ENCODE data around the gene REV3L.
"Not testable (repeated sequence)": the region's sequence is repeated elsewhere in the genome, so short reads cannot be mapped to it uniquely, and the experiment has no call there.

REV3L gene

DNA sequence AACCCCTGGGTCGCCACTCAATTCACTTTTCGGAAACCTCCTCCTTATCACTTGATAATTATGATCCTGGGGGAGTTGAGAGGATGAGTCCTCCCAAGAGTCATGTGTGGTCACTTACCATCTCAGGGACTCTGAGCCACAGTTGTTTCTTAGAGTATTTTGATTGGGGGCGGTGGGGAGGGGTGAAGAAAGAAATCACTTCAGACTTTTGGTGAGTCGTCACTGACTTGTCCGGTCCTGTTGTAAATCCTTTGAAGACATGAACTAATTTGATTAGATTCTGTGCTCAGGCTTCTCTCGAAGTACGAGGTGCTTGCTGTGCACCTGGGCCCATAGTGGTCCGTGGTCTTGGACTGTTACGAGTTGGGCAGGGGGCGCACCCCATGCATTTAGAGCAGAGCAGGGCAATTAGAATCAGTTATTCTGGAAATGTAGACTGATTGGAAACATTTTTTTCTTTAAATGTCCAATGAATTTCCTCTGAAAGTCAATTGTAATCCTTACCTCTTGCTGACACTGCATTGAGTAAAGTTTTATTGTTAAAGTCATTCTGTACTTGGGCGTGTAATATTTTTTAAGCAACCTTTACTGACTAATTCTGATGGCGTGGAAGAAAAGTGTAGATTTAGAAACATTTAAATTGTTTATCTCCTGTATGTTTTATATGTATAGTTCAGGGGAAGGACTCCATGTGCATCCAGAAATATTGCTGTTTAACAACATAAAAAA is 222.3 kb downstream of the REV3L start:
- DNase-seq (ENCODE audit: extremely low read depth, low read depth) = no peak
- peak overlapping the region; percentile 67 for H3K4me3 ChIP-seq (replicated peaks; ENCODE audit: low read depth, low read length)
- TF ChIP-seq, protein P1, sequence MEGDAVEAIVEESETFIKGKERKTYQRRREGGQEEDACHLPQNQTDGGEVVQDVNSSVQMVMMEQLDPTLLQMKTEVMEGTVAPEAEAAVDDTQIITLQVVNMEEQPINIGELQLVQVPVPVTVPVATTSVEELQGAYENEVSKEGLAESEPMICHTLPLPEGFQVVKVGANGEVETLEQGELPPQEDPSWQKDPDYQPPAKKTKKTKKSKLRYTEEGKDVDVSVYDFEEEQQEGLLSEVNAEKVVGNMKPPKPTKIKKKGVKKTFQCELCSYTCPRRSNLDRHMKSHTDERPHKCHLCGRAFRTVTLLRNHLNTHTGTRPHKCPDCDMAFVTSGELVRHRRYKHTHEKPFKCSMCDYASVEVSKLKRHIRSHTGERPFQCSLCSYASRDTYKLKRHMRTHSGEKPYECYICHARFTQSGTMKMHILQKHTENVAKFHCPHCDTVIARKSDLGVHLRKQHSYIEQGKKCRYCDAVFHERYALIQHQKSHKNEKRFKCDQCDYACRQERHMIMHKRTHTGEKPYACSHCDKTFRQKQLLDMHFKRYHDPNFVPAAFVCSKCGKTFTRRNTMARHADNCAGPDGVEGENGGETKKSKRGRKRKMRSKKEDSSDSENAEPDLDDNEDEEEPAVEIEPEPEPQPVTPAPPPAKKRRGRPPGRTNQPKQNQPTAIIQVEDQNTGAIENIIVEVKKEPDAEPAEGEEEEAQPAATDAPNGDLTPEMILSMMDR (IDR thresholded peaks at IDR 0.05; ENCODE audit: low read depth, low read length, missing control alignments) = no peak

DNA sequence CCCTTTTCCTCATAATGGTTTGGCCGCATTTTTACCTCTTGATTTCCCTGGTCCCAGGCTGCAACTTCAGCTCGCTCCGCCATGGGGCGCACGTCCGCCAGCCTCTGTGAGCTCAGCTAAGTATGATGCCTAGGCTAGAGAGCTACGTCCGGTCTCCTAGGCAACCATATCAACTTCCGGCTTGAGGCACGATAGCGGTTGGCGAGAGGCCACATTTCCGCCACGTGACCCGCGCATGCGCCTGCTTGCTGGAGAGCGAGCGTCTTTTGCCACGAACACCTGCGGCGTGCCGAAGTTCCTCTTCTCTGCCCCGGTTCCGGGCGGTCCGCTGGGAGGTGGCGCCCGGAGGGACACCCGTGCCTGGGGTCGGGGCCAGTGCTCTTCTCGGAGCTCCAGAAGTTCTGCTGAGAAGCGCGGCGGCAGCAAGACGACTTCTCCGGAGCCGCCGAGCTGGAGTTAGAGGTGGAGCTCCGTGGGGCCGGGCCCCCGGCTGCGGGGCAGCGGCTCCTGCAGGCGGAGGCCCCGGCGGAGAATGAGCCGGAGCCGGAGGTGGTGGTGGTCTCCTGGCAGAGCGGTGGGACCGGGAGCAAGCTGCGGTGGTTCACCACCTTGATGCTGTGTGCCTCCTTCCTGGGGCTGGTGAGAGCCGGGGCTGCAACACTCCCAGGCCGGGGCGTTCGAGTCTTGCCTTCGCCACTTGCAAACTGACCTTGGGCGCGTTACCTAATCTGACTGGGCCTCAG is 223.8 kb downstream of the REV3L start:
- TF ChIP-seq, protein P1 (IDR thresholded peaks at IDR 0.05; ENCODE audit: low read depth, low read length, missing control alignments) = peak; percentile 90
- DNase-seq (ENCODE audit: extremely low read depth, low read depth) = peak; percentile 98
- H3K4me3 ChIP-seq (replicated peaks; ENCODE audit: low read depth, low read length) = peak overlapping the region; percentile 67

DNA sequence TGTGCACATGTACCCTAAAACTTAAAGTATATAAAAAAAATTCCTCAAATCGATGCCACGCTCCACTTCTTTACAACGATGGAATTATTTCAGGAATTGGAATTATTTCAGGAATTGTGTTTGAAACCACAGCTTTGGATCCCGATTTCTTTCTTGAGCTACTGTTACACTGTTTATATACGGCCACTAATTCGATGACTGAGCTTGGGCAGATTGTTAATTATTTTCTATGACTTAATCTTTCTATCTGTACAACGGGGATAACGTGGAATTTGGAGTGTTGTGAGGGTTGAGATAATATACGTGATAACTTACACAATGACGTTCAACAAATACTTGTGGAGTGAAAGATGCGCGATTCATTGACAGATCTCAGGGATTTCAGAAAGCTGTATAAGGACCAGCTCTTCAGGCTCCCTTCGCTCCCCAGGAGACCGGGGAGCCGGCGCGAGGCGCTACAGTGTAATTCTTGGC is 224.4 kb downstream of the REV3L start:
- H3K4me3 ChIP-seq (replicated peaks; ENCODE audit: low read depth, low read length) = peak overlapping the region; percentile 67
- DNase-seq (ENCODE audit: extremely low read depth, low read depth) = no peak

DNA sequence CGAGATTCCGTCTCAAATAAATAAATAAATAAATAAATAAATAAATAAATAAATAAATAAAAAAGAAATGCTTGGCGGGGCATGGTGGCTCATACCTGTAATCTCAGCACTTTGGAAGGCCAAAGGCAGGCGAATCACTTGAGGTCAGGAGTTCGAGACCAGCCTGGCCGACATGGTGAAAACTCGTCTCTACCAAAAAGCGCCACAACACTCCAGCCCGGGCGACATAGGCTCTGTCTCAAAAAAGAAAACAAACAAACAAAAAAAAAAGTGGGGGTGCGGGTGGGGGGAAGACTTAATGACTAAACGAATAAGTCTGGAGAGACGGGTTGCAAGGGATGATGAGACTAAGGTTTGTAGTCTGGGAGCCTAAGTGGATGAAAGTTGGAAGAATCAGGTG is 225.0 kb downstream of the REV3L start:
- no peak for DNase-seq (ENCODE audit: extremely low read depth, low read depth)
- TF ChIP-seq, protein P1 (IDR thresholded peaks at IDR 0.05; ENCODE audit: low read depth, low read length, missing control alignments) = no peak
- no peak overlapping the region for H3K4me3 ChIP-seq (replicated peaks; ENCODE audit: low read depth, low read length)

More for the DNA sequence above, 224.4 kb downstream of the REV3L start:
- TF ChIP-seq, protein P1 (IDR thresholded peaks at IDR 0.05; ENCODE audit: low read depth, low read length, missing control alignments) = no peak

DNA sequence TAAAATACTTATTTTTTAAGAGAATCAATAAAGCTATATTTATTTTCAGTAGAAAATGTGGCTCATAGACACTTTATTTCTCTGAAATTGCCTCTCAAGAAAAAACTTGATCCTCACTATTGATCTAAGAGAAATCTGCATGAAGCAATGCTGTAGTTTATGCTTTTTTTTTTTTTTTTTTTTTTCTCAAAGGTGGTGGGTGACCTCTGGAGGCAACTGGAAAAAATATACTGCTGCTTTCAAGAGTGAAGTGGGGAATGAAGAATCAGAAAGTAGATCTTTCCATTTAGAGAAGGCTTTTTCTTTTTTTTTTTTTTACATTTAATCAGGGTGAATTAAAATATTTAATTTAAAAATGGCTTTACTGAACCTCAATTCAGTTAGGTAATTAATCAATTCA is 226.4 kb downstream of the REV3L start:
- H3K4me3 ChIP-seq (replicated peaks; ENCODE audit: low read depth, low read length) = no peak overlapping the region
- TF ChIP-seq, protein P1 (IDR thresholded peaks at IDR 0.05; ENCODE audit: low read depth, low read length, missing control alignments) = no peak
- no peak for DNase-seq (ENCODE audit: extremely low read depth, low read depth)

DNA sequence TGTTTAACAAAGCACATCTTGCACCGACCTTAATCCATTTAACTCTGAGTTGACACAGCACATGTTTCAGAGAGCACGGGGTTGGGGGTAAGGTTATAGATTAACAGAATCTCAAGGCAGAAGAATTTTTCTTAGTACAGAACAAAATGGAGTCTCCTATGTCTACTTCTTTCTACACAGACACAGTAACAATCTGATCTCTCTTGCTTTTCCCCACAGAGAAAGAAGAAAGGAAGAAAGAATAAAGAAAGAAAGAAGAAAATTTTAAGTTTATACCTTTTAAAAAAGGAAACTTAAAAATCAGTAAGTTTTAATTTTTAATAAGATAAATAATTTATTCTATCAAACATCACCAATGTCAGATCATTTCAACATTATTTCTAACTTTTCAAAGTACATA is 227.2 kb downstream of the REV3L start:
- DNase-seq (ENCODE audit: extremely low read depth, low read depth); H3K4me3 ChIP-seq (replicated peaks; ENCODE audit: low read depth, low read length): not testable (repeated sequence)

DNA sequence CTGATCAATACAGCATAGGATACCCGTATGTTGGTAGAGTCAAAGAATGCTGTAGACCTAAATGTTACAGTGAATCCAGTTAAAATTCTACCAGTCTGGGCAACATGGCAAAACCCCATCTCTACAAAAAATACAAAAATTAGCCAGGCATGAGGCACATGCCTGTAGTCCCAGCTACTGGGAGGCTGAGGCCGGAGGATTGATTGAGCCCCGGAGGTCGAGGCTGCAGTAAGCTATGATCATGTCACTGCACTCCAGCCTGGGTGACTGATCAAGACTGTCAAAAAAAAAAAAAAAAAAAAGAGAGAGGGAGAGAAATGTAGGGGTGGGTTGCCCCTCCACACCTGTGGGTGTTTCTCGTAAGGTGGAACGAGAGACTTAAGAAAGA is 228.2 kb downstream of the REV3L start:
- TF ChIP-seq, protein P1 (IDR thresholded peaks at IDR 0.05; ENCODE audit: low read depth, low read length, missing control alignments) = no peak
- DNase-seq (ENCODE audit: extremely low read depth, low read depth) = no peak
- H3K4me3 ChIP-seq (replicated peaks; ENCODE audit: low read depth, low read length) = no peak overlapping the region

Measured in HFF-Myc (cell line).